ENCODE measurements around the gene TBC1D16. TPM values are rescaled to one million over a fixed set of nuclear protein-coding genes. Genes with fewer than 3 reads are reported as not detected.

Gene TBC1D16
- total RNA-seq, 1 experiment from 2014 or later: 96.1 TPM

- TF ChIP-seq ARID4B (CRISPR knock-in tag; IDR thresholded peaks at IDR 0.05; ENCODE audit: borderline replicate concordance) (no peak), USF2 (CRISPR knock-in tag; IDR thresholded peaks at IDR 0.05) (no peak)
These were observed 52.7 kb downstream of the TBC1D16 start (continued) for GRCh38 chr17:79982986-79983385.

- ATAC-seq (no peak), DNase-seq (ENCODE audit: low spot score) (peak; percentile 11)
- POLR2A ChIA-PET: no interaction called here
- Mint-ChIP-seq H3K4me3 (no peak overlapping the region), H3K9me3 (no peaks in the 10 kb centered on the region), H3K27me3 (ENCODE audit: low read depth) (no peaks in the 10 kb centered on the region), H3K4me1 (peaks cover 10% of the 10 kb centered on the region), H3K27ac (peak overlapping the region; percentile 54), H3K36me3 (no peaks in the 10 kb centered on the region)
- CTCF ChIA-PET: interaction anchor here (0.8 to 1.2 kb wide), 3 partner anchors 11 to 235 kb away, joined by 3 to 5 read pairs (median 4); no protein-coding TSS in a partner anchor
- TF ChIP-seq ZNF671 (CRISPR knock-in tag; IDR thresholded peaks at IDR 0.05): no peak
- no peak for TF ChIP-seq ZNF317 (CRISPR knock-in tag; IDR thresholded peaks at IDR 0.05; ENCODE audit: borderline replicate concordance, low read depth)
- no peak for TF ChIP-seq E2F5 (CRISPR knock-in tag; IDR thresholded peaks at IDR 0.05)
- no peak for TF ChIP-seq ZNF219 (CRISPR knock-in tag; IDR thresholded peaks at IDR 0.05; ENCODE audit: borderline replicate concordance)
- TF ChIP-seq EMX1 (CRISPR knock-in tag; IDR thresholded peaks at IDR 0.05): no peak
- TF ChIP-seq ZNF532 (CRISPR knock-in tag; IDR thresholded peaks at IDR 0.05; ENCODE audit: borderline replicate concordance): no peak
- no peak for TF ChIP-seq AFF4 (CRISPR knock-in tag; IDR thresholded peaks at IDR 0.05; ENCODE audit: borderline replicate concordance)
- no peak for TF ChIP-seq USF2 (CRISPR knock-in tag; IDR thresholded peaks at IDR 0.05)
- TF ChIP-seq NFE2L1 (CRISPR knock-in tag; IDR thresholded peaks at IDR 0.05): no peak
- no peak for TF ChIP-seq E2F4 (CRISPR knock-in tag; IDR thresholded peaks at IDR 0.05; ENCODE audit: borderline replicate concordance, low read depth)
- no peak for TF ChIP-seq GABPB1 (CRISPR knock-in tag; IDR thresholded peaks at IDR 0.05)
- no peak for TF ChIP-seq CDX4 (CRISPR knock-in tag; IDR thresholded peaks at IDR 0.05; ENCODE audit: borderline replicate concordance)
- TF ChIP-seq ZNF416 (CRISPR knock-in tag; IDR thresholded peaks at IDR 0.05): no peak
- no peak for TF ChIP-seq MAX (CRISPR knock-in tag; IDR thresholded peaks at IDR 0.05)
- no peak for TF ChIP-seq GTF2I (CRISPR knock-in tag; conservative IDR thresholded peaks at IDR 0.05)
These were observed 54.0 kb downstream of the TBC1D16 start for GRCh38 chr17:79981661-79982101.
